Stimulated activated CD4-positive, alpha-beta T cell treated with anti-CD3 and anti-CD28 coated beads, Interleukin-4, amount 100 ng/mL, for 48 hours (primary cell): ENCODE measurements around the gene SFXN4.

Source experiments
- DNase-seq, 2 donors: peaks; one replicate each; pipeline ENCODE4 v3.0.0-alpha.2; 2020; ENCODE audit warnings: low read depth in 2 of 2

Gene SFXN4, protein sequence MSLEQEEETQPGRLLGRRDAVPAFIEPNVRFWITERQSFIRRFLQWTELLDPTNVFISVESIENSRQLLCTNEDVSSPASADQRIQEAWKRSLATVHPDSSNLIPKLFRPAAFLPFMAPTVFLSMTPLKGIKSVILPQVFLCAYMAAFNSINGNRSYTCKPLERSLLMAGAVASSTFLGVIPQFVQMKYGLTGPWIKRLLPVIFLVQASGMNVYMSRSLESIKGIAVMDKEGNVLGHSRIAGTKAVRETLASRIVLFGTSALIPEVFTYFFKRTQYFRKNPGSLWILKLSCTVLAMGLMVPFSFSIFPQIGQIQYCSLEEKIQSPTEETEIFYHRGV

DNA sequence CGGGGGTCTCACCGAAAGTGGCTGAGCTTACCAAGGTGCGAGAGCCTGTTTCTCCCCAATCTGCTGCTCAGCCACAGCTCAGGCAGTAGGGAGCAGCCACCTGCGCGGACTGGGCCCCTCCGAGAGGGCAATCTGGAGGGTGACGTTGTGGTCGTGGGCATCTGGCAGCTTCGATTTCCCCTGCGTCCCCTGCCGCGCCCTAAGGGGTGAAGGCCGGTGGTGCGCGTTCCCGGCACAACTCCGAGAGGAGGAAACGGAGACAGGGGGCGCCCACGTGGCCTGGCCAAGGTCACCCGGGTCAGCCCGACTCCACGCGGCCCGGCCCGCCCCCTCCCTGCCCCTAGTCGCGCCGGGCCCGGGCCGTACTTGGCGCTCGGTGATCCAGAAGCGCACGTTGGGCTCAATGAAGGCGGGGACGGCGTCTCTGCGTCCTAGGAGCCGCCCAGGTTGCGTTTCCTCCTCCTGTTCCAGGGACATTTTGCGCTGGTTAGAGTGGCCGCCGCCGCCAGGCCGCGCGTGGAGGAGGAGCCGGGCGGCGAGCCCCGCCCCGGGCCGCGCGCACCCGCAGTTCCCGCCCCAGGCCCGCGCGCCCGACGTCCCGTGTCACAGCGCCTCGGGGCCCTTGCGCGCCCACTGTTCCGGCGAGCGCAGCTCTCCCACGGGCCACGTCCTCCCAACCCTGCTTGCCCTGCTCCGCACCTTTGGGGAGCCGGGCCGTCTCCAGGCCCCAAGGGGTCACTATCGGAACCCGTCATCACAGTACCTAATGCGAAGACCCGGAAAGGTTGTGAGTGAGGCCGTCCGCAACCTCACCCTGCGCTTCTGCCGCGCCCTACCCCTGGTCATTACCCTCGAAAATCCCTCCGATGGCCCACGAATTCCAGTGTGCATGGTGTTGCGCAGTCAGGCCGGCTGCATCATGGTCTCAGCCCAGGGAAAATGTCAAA, at the start of gene SFXN4:
SFXN4 (minus strand) TSS at position 544 of the 947 bp plus-strand sequence; CDS start at position 477, 67 bp downstream.
- DNase-seq, result peak; percentile 67 to 73

DNA sequence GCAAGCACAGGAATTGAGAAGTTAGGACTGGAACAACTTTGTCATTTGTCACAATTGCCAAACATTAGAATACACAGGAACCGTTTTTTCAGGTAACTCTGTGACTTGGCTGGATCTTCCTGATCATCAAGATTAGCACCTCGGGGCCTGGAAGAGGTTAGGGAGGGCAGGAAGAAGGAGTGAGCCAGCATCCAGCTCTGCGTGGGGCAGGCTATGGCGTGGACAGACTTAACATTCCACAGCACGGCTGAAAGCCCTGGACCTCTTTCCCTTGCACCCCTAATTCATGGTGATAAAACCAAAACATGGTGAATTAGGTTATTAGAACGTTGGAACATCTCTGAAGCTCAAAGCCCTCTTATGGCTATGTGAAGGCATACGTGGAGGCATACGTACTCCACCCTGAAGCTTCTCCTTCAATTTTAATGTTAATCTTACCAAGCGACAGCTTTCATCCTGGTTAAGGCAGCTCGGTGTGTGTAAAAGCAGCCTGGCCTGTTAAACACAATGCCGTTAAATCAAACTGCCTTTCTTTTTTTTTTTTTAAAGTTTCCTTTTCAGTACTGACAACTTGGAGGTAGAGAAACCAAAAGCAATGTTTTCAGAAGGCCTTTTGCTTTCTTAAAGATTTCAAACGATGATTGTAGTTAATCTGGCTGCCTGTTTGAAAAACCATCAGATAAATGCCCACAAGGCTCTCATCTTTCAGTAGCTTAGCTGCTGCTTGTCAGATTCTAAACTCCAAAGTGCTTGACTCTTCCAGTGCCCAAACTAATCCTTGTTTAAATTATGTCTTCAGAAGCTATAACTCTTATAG, 46.3 kb upstream of the SFXN4 start:
- DNase-seq, result no peak

GRCh38 chr10:119211176-119211575, 45.7 kb upstream of the SFXN4 start:
- DNase-seq, result no peak

DNA sequence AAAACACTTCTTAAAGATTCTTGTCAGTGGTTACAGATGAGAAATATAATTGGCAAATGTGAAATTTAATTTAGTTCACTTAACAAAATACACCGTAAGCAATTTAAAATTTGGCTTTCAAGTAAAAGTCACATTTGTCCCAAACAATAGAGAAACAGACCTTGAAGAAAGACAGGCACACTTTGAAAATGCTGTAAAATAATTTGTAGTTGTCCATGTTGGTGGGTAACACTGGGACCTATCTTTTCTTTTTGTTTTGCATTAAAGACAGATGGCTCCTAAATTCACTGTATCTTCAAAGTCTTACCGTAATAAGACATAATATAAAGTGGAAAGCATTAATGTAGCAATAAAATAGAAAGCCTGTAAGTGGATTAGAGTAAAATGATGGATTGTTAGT, 45.1 kb upstream of the SFXN4 start:
- no peak for DNase-seq

- DNase-seq, result no peak
Observed at GRCh38 chr10:119209736-119210355, 44.3 kb upstream of the SFXN4 start.

- peak; percentile 57 for DNase-seq
Observed at GRCh38 chr10:119209035-119209735, 43.7 kb upstream of the SFXN4 start.

- no peak for DNase-seq
Observed at GRCh38 chr10:119208553-119208940, 43.0 kb upstream of the SFXN4 start.

DNA sequence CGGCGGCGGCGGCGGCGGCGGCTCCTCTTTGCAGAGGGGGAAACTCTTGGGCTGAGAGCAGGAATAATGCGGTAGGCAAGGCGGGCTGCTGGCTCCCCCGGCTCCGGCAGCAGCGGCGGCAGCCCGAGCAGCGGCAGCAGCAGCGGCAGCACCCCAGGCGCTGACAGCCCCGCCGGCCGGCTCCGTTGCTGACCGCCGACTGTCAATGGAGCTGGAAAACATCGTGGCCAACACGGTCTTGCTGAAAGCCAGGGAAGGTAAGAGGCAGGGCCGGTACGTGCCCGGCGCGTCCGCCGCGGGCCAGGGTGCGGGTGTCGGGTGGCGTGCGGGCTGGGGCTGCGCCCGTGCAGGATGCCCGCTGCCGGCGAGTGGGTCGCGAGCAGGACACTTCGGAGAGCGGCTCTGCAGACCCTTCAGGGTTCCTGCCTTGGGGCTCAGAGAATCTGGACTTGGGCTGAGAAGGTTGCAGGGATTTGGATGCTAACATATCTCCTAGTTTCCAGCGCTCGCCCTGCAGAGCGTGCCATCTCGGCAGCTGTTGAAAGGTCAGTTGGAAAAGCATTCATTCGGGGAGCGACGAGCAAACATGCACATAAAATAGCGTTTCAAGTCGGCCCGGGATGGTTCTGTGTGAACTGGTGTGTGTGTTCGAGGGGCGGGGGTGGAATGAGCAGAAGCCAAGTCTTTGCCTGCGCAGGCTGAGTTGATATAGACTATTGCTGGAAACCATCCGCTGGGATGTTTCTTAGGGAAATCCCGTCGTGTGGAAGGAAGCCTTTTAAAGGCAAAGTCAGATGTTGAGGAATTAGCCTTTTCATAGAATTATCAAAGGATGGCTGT, 42.4 kb upstream of the SFXN4 start:
- DNase-seq, result no peak

DNA sequence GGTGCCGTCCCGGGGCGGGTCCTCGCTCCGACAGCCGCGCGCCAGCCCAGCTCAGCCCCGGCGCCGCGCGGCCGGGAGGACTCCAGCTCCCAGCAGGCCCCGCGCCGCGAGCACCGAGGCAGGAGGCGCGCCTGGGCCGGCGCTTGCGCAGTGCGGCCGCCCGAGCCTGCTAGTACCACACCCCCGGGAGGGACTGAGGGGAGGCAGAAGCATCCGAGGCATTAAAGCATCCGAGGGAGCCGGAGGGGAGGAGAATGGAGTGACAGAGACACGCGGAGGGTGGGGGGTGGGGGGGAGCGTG, 41.8 kb upstream of the SFXN4 start, which contains the start of gene GRK5:
GRK5 (plus strand) TSS at position 206 of the 301 bp plus-strand sequence. CDS start 347 bp downstream, outside the sequence.
- peak; percentile 84 to 90 for DNase-seq

GRCh38 chr10:119206603-119207365, 41.3 kb upstream of the SFXN4 start:
- peak; percentile 51 to 60 for DNase-seq

- peak in 1 of 2 donors; percentile 20 for DNase-seq
Observed at GRCh38 chr10:119205894-119206602, 40.5 kb upstream of the SFXN4 start.

DNA sequence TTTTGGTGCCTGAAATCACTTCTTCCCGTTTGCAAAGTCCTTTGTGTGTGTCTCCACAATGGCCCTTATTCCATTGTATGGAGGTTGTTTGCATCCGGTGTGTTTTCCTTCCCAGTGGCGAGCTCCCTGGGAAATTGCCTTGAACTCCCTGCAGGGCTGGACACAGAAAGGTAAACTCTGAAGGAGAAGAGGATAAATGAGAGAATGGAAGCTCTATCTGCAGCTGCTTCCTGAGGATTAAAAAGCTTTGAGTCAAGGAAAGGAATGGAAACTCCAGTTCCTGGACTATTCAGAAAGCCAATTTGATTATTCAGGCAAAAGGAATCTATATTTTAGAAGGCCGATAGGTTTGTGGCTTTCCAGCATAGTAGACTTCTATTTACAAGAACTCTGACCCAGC, 37.5 kb upstream of the SFXN4 start:
- no peak for DNase-seq

- DNase-seq, result no peak
Observed at GRCh38 chr10:119201233-119201632, 35.7 kb upstream of the SFXN4 start.

- DNase-seq, result no peak
Observed at GRCh38 chr10:119199231-119199992, 33.9 kb upstream of the SFXN4 start.

DNA sequence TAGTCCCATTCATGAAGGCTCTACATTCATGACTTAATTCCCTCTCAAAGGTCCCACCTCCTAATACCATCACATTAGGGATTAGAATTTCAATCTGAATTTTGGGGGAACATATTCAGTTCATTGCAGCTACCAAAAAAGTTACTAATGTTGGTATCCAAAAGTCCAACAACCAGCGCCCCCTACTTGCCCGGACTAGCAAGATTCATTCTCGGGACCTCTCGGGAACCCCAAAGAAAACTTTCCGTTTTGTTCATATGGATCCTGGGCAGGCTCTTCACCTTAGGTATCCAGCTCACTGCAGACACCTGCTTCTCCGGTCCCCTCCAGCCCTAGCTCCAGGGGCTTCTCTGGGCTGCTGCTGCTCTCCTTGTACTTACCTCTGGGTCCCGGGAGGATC, 32.9 kb upstream of the SFXN4 start:
- no peak for DNase-seq

GRCh38 chr10:119197921-119198320, 32.4 kb upstream of the SFXN4 start:
- no peak for DNase-seq

GRCh38 chr10:119191881-119192280, 26.4 kb upstream of the SFXN4 start:
- no peak for DNase-seq
